GM15510 (cell line): ENCODE data around the gene PRKCD.

Experiments used
- POLR2A ChIP-seq: IDR thresholded peaks from 3 replicates; pipeline ENCODE4 v1.6.1; 2011; ENCODE audit warnings: borderline replicate concordance; ENCODE audit not compliant: insufficient read length; ENCODE audit errors: extremely low read depth

Gene PRKCD

GRCh38 chr3:53160660-53161449 is at the start of gene PRKCD:
Gene PRKCD (plus strand): TSS chr3:53161209. CDS start chr3:53178423, 17,214 bp downstream.
- peak; percentile 82 for TF ChIP-seq POLR2A

GRCh38 chr3:53111822-53112221 is 49.2 kb upstream of the PRKCD start:
- TF ChIP-seq POLR2A: no peak

GRCh38 chr3:53113293-53114010 is 47.6 kb upstream of the PRKCD start:
- TF ChIP-seq POLR2A: no peak

- no peak for TF ChIP-seq POLR2A
Observed at GRCh38 chr3:53114011-53114400, 47.0 kb upstream of the PRKCD start.

GRCh38 chr3:53114412-53115074 is 46.5 kb upstream of the PRKCD start:
- no peak for TF ChIP-seq POLR2A

GRCh38 chr3:53116956-53117355 is 44.1 kb upstream of the PRKCD start:
- TF ChIP-seq POLR2A: no peak

- no peak for TF ChIP-seq POLR2A
Observed at GRCh38 chr3:53120336-53120735, 40.7 kb upstream of the PRKCD start.

GRCh38 chr3:53122255-53122932 is 38.6 kb upstream of the PRKCD start:
- no peak for TF ChIP-seq POLR2A

GRCh38 chr3:53122933-53123305 is 38.1 kb upstream of the PRKCD start:
- TF ChIP-seq POLR2A: no peak

- no peak for TF ChIP-seq POLR2A
Observed at GRCh38 chr3:53123510-53123909, 37.5 kb upstream of the PRKCD start.

GRCh38 chr3:53123953-53124352 is 37.1 kb upstream of the PRKCD start:
- no peak for TF ChIP-seq POLR2A

GRCh38 chr3:53126601-53127000 is 34.4 kb upstream of the PRKCD start:
- TF ChIP-seq POLR2A: no peak

- TF ChIP-seq POLR2A: no peak
Observed at GRCh38 chr3:53129344-53129743, 31.7 kb upstream of the PRKCD start.

GRCh38 chr3:53130179-53131061 is 30.6 kb upstream of the PRKCD start, which contains the start of gene RFT1:
Gene RFT1 (minus strand): TSS chr3:53130435. CDS start chr3:53130400, 35 bp downstream.
- TF ChIP-seq POLR2A: peak; percentile 96
